ENCODE results near the gene HBA2.
"Not testable (repeated sequence)": the region's sequence is repeated elsewhere in the genome, so short reads cannot be mapped to it uniquely, and the experiment has no call there.

Gene HBA2

GRCh38 chr16:204046-204445 lies 31.4 kb downstream of the HBA2 start:
- not testable (repeated sequence) for DNase-seq

GRCh38 chr16:209359-209758 lies 36.7 kb downstream of the HBA2 start:
- not testable (repeated sequence) for DNase-seq

GRCh38 chr16:211631-212180 lies 39.0 kb downstream of the HBA2 start:
- DNase-seq: not testable (repeated sequence)

- no peak for DNase-seq
These were observed 40.3 kb downstream of the HBA2 start for GRCh38 chr16:212999-213398.

GRCh38 chr16:220021-220420 lies 47.3 kb downstream of the HBA2 start:
- DNase-seq: no peak
